ENCODE results near the gene INPP4B.

INPP4B gene

GRCh38 chr4:141995056-141995455 is 851.0 kb downstream of the INPP4B start:
- DNase-seq (ENCODE audit: low read depth): no peak

GRCh38 chr4:141977433-141977832 is 868.7 kb downstream of the INPP4B start:
- no peak for DNase-seq (ENCODE audit: low read depth)
